ENCODE measurements around the gene AP2S1.
"Not testable (repeated sequence)": the region's sequence is repeated elsewhere in the genome, so short reads cannot be mapped to it uniquely, and the experiment has no call there.

The AP2S1 gene

DNA sequence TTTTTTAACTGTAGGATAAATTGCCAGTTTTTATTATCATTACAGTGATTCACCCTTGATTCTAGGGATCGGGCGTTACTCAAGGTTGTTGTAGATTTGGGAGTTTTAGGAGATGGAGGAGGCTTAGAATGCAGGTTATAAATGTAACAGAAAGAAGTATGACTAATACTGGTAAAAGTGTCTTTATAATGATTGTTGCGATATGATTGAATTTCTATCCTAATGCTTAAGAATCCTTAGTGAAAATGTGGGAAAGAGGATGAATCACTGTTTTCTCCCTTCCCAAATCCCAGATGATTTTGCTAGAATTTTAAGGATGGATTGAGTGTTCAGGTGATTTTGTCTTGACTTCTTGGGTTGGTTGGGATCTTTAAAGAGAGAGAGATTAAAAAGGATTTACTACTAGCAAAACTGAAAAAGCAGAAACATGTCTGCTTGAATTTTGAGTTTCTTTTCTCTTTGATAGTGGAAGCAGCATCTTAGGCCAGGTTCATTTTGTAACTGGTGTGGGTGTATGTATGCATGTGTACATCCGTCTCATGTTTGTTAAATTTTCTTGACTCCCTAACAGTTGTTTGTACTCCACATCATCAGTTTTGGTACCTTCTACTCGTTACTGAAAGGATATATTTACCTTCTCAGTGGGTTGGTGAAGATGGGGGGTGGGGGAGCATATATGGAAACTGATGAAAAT lies 36.0 kb upstream of the AP2S1 start:
- Histone ChIP-seq H3K4me3 (ENCODE audit: low read length) (no peak overlapping the region), H3K4me1 (ENCODE audit: low read length) (peaks cover 22% of the 10 kb centered on the region), H3K4me2 (ENCODE audit: low read length) (peak overlapping the region; percentile 9; the same call in 1 of the 2 replicates), H3K27ac (ENCODE audit: low read length) (no peak overlapping the region), H3K36me3 (replicated peaks; ENCODE audit: low read depth, low read length) (no peaks in the 10 kb centered on the region), H3K79me2 (ENCODE audit: low read length) (peaks cover 55% of the 10 kb centered on the region), H3K27me3 (ENCODE audit: low read depth, low read length) (no peaks in the 10 kb centered on the region), H3K9me3 (ENCODE audit: insufficient read depth, low read length) (no peaks in the 10 kb centered on the region), H3K9ac (ENCODE audit: low read length) (no peak overlapping the region), H4K20me1 (ENCODE audit: insufficient read depth, low read length) (peaks cover 32% of the 10 kb centered on the region), H2AFZ (ENCODE audit: low read depth, low read length) (no peak overlapping the region)
- no peak for TF ChIP-seq EZH2phosphoT487 (IDR thresholded peaks at IDR 0.05; ENCODE audit: low read depth)
- TF ChIP-seq, protein P1, sequence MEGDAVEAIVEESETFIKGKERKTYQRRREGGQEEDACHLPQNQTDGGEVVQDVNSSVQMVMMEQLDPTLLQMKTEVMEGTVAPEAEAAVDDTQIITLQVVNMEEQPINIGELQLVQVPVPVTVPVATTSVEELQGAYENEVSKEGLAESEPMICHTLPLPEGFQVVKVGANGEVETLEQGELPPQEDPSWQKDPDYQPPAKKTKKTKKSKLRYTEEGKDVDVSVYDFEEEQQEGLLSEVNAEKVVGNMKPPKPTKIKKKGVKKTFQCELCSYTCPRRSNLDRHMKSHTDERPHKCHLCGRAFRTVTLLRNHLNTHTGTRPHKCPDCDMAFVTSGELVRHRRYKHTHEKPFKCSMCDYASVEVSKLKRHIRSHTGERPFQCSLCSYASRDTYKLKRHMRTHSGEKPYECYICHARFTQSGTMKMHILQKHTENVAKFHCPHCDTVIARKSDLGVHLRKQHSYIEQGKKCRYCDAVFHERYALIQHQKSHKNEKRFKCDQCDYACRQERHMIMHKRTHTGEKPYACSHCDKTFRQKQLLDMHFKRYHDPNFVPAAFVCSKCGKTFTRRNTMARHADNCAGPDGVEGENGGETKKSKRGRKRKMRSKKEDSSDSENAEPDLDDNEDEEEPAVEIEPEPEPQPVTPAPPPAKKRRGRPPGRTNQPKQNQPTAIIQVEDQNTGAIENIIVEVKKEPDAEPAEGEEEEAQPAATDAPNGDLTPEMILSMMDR (IDR thresholded peaks at IDR 0.05; ENCODE audit: low read depth, low read length), result no peak

DNA sequence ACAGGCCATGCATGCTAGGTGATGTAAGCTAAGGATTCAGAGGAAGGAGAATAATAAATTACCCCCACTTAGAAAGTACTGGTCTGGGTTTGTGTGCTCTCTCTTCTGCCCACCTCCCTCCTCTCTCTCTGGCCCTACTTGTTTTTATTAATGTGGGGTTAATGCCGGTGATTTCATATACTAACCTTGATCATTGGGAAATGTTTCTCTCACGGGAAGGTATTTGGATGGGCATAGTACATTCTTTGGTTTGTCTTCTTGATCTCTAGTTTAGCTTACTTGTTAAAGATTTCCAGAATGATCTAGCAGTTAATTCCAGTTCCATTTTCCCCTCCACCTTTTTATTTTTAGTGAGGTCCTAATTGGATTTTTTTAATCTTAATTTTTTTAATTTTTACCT lies 34.8 kb upstream of the AP2S1 start:
- Histone ChIP-seq H3K4me1 (ENCODE audit: low read length) (peaks cover 22% of the 10 kb centered on the region), H3K79me2 (ENCODE audit: low read length) (peaks cover 48% of the 10 kb centered on the region), H3K9me3 (ENCODE audit: insufficient read depth, low read length) (no peaks in the 10 kb centered on the region), H3K4me3 (ENCODE audit: low read length) (no peak overlapping the region), H4K20me1 (ENCODE audit: insufficient read depth, low read length) (peaks cover 28% of the 10 kb centered on the region), H2AFZ (ENCODE audit: low read depth, low read length) (no peak overlapping the region), H3K27me3 (ENCODE audit: low read depth, low read length) (no peaks in the 10 kb centered on the region), H3K9ac (ENCODE audit: low read length) (no peak overlapping the region), H3K27ac (ENCODE audit: low read length) (no peak overlapping the region), H3K4me2 (ENCODE audit: low read length) (no peak overlapping the region), H3K36me3 (replicated peaks; ENCODE audit: low read depth, low read length) (no peaks in the 10 kb centered on the region)
- TF ChIP-seq EZH2phosphoT487 (IDR thresholded peaks at IDR 0.05; ENCODE audit: low read depth), result no peak
- TF ChIP-seq, protein P1 (IDR thresholded peaks at IDR 0.05; ENCODE audit: low read depth, low read length), result no peak

DNA sequence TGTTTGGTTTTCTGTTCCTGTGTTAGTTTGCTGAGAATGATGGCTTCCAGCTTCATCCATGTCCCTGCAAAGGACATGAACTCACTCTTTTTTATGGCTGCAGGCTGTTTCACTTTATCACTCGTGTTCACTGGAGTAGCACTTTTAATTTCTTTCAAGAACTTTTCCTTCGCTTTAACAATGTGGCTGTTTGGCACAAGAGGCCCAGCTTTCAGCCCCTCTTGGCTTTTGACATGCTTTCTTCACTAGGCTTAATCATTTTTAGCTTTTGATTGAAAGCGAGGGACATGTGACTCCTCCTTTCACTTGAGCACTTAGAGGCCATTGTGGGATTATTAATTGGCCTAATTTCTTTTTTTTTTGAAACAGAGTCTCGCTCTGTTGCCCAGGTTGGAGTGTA lies 32.1 kb upstream of the AP2S1 start:
- H3K27ac ChIP-seq (ENCODE audit: low read length); H3K4me3 ChIP-seq (ENCODE audit: low read length); H3K4me2 ChIP-seq (ENCODE audit: low read length); H3K36me3 ChIP-seq (replicated peaks; ENCODE audit: low read depth, low read length); H2AFZ ChIP-seq (ENCODE audit: low read depth, low read length); H3K27me3 ChIP-seq (ENCODE audit: low read depth, low read length); H3K9me3 ChIP-seq (ENCODE audit: insufficient read depth, low read length); H3K9ac ChIP-seq (ENCODE audit: low read length): not testable (repeated sequence)
- Histone ChIP-seq H4K20me1 (ENCODE audit: insufficient read depth, low read length) (peaks cover 19% of the 10 kb centered on the region; the same call in 1 of the 2 replicates), H3K4me1 (ENCODE audit: low read length) (peaks cover 22% of the 10 kb centered on the region), H3K79me2 (ENCODE audit: low read length) (peaks cover 51% of the 10 kb centered on the region)

DNA sequence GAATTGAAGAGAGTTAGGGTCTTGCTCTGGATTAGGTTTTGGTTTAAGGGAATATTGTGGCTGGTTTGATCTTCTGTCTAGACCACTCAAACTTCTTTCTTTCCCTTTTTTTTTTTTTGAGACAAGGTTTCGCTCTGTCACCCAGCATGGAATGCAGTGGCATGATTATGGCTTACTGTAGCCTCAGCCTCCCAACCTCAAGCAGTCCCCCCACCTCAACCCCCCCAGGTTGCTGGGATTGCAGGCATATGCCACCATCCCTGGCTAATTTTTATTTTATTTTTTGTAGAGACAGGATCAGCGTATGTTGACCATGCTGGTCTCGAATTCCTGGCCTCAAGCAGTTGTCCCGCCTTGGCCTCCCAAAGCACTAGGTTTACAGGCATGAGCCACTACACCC lies 31.4 kb upstream of the AP2S1 start:
- Histone ChIP-seq H4K20me1 (ENCODE audit: insufficient read depth, low read length) (peaks cover 17% of the 10 kb centered on the region; the same call in 1 of the 2 replicates), H3K27ac (ENCODE audit: low read length) (no peak overlapping the region), H3K4me3 (ENCODE audit: low read length) (no peak overlapping the region), H2AFZ (ENCODE audit: low read depth, low read length) (no peak overlapping the region), H3K36me3 (replicated peaks; ENCODE audit: low read depth, low read length) (no peaks in the 10 kb centered on the region), H3K27me3 (ENCODE audit: low read depth, low read length) (no peaks in the 10 kb centered on the region), H3K79me2 (ENCODE audit: low read length) (peaks cover 44% of the 10 kb centered on the region), H3K4me2 (ENCODE audit: low read length) (no peak overlapping the region), H3K9me3 (ENCODE audit: insufficient read depth, low read length) (no peaks in the 10 kb centered on the region), H3K4me1 (ENCODE audit: low read length) (peaks cover 20% of the 10 kb centered on the region), H3K9ac (ENCODE audit: low read length) (no peak overlapping the region)
- no peak for TF ChIP-seq EZH2phosphoT487 (IDR thresholded peaks at IDR 0.05; ENCODE audit: low read depth)
- TF ChIP-seq, protein P1 (IDR thresholded peaks at IDR 0.05; ENCODE audit: low read depth, low read length), result no peak
